ENCODE data around the gene FADS2. TPM values are rescaled to one million over a fixed set of nuclear protein-coding genes. Genes with fewer than 3 reads are reported as not detected.

FADS2 gene
- total and polyA plus RNA-seq, 7 experiments from 2014 or later, result 0.19 to 192 (median 2.1) TPM

- Histone ChIP-seq H3K27ac (ENCODE audit: low read depth, low read length) (no peak overlapping the region), H3K4me1 (ENCODE audit: control insufficient read depth in 2 of 2, insufficient read depth in 2 of 2, low read length in 2 of 2) (no peaks in the 10 kb centered on the region), H3K9me3 (ENCODE audit: control insufficient read depth in 2 of 3, low read length in 3 of 3) (no peaks in the 10 kb centered on the region), H3K36me3 (ENCODE audit: control insufficient read depth in 2 of 3, insufficient read depth in 3 of 3, low read length in 3 of 3) (no peaks in the 10 kb centered on the region), H3K4me3 (ENCODE audit: low read length) (no peak overlapping the region), H3K27me3 (ENCODE audit: control insufficient read depth in 2 of 2, insufficient read depth in 2 of 2, low read length in 2 of 2) (no peaks in the 10 kb centered on the region)
- POLR2A ChIA-PET, result no interaction called here
- H3K9me3 Mint-ChIP-seq, result no peaks in the 10 kb centered on the region
- H3K36me3 Mint-ChIP-seq, result no peaks in the 10 kb centered on the region
- H3K27ac Mint-ChIP-seq, result no peak overlapping the region
- H3K4me1 Mint-ChIP-seq, result peaks cover 0 to 4% (median 0%) of the 10 kb centered on the region in 7 donors
- CTCF ChIA-PET, result interaction anchor here (0.7 to 2.5 kb wide), 3 partner anchors 9 to 174 kb away, joined by 3 to 11 read pairs (median 4); no protein-coding TSS in a partner anchor
- intact Hi-C loops (cut with micrococcal nuclease), result no loop called here
- H3K4me3 Mint-ChIP-seq, result no peak overlapping the region
- DNase-seq (no peak), ATAC-seq (no peak)
- peaks cover 3 to 14% (median 7%) of the 10 kb centered on the region in 5 donors for H3K27me3 Mint-ChIP-seq
Measured at GRCh38 chr11:61907871-61908729, 80.0 kb downstream of the FADS2 start.

- no peak overlapping the region for H3K4me3 ChIP-seq (ENCODE audit: low read length)
- peaks cover 0 to 4% (median 0%) of the 10 kb centered on the region in 7 donors for H3K4me1 Mint-ChIP-seq
- H3K27me3 ChIP-seq (ENCODE audit: control insufficient read depth in 2 of 2, insufficient read depth in 2 of 2, low read length in 2 of 2), result no peaks in the 10 kb centered on the region
- H3K27ac Mint-ChIP-seq, result no peak overlapping the region
- H3K4me1 ChIP-seq (ENCODE audit: control insufficient read depth in 2 of 2, insufficient read depth in 2 of 2, low read length in 2 of 2), result no peaks in the 10 kb centered on the region
- H3K27me3 Mint-ChIP-seq, result peaks cover 7 to 18% (median 11%) of the 10 kb centered on the region in 5 donors
- no peaks in the 10 kb centered on the region for H3K36me3 ChIP-seq (ENCODE audit: control insufficient read depth in 2 of 3, insufficient read depth in 3 of 3, low read length in 3 of 3)
- H3K9me3 ChIP-seq (ENCODE audit: control insufficient read depth in 2 of 3, low read length in 3 of 3), result no peaks in the 10 kb centered on the region
- no peak overlapping the region for H3K27ac ChIP-seq (ENCODE audit: low read depth, low read length)
- DNase-seq (peak in 1 of 9 donors; percentile 3), ATAC-seq (no peak)
- ChIA-PET POLR2A (no interaction called here), CTCF (interaction anchor here (1.3 to 2.5 kb wide), 2 partner anchors 9 to 173 kb away, joined by 4 to 11 read pairs; no protein-coding TSS in a partner anchor)
- H3K36me3 Mint-ChIP-seq, result no peaks in the 10 kb centered on the region
- no peaks in the 10 kb centered on the region for H3K9me3 Mint-ChIP-seq
- intact Hi-C loops (cut with micrococcal nuclease), result no loop called here
- no peak overlapping the region for H3K4me3 Mint-ChIP-seq
Measured at GRCh38 chr11:61908730-61909316, 80.7 kb downstream of the FADS2 start.

GRCh38 chr11:61910187-61911127 is 82.4 kb downstream of the FADS2 start:
- Histone ChIP-seq H3K4me1 (ENCODE audit: control insufficient read depth in 2 of 2, insufficient read depth in 2 of 2, low read length in 2 of 2) (no peaks in the 10 kb centered on the region), H3K9me3 (ENCODE audit: control insufficient read depth in 2 of 3, low read length in 3 of 3) (no peaks in the 10 kb centered on the region), H3K27ac (ENCODE audit: low read depth, low read length) (no peak overlapping the region), H3K4me3 (ENCODE audit: low read length) (no peak overlapping the region), H3K36me3 (ENCODE audit: control insufficient read depth in 2 of 3, insufficient read depth in 3 of 3, low read length in 3 of 3) (no peaks in the 10 kb centered on the region), H3K27me3 (ENCODE audit: control insufficient read depth in 2 of 2, insufficient read depth in 2 of 2, low read length in 2 of 2) (no peaks in the 10 kb centered on the region)
- ChIA-PET POLR2A (no interaction called here), CTCF (interaction anchor here (0.9 to 2.5 kb wide), 2 partner anchors 11 to 171 kb away, joined by 3 to 11 read pairs; no protein-coding TSS in a partner anchor)
- no peaks in the 10 kb centered on the region for H3K9me3 Mint-ChIP-seq
- H3K27ac Mint-ChIP-seq, result no peak overlapping the region
- DNase-seq (no peak), ATAC-seq (no peak)
- H3K4me1 Mint-ChIP-seq, result peaks cover 0 to 4% (median 0%) of the 10 kb centered on the region in 7 donors
- H3K36me3 Mint-ChIP-seq, result no peaks in the 10 kb centered on the region
- H3K4me3 Mint-ChIP-seq, result no peak overlapping the region
- H3K27me3 Mint-ChIP-seq, result peaks cover 17 to 34% (median 25%) of the 10 kb centered on the region in 5 donors
- intact Hi-C loops (cut with micrococcal nuclease), result no loop called here

GRCh38 chr11:61911128-61911700 is 83.1 kb downstream of the FADS2 start:
- no peaks in the 10 kb centered on the region for H3K9me3 Mint-ChIP-seq
- no peak overlapping the region for H3K27ac Mint-ChIP-seq
- H3K27me3 Mint-ChIP-seq, result peaks cover 25 to 41% (median 28%) of the 10 kb centered on the region in 5 donors
- ATAC-seq (no peak), DNase-seq (no peak)
- intact Hi-C loops (cut with micrococcal nuclease), result no loop called here
- Histone ChIP-seq H3K4me3 (ENCODE audit: low read length) (no peak overlapping the region), H3K27ac (ENCODE audit: low read depth, low read length) (no peak overlapping the region), H3K9me3 (ENCODE audit: control insufficient read depth in 2 of 3, low read length in 3 of 3) (no peaks in the 10 kb centered on the region), H3K27me3 (ENCODE audit: control insufficient read depth in 2 of 2, insufficient read depth in 2 of 2, low read length in 2 of 2) (no peaks in the 10 kb centered on the region), H3K36me3 (ENCODE audit: control insufficient read depth in 2 of 3, insufficient read depth in 3 of 3, low read length in 3 of 3) (no peaks in the 10 kb centered on the region), H3K4me1 (ENCODE audit: control insufficient read depth in 2 of 2, insufficient read depth in 2 of 2, low read length in 2 of 2) (no peaks in the 10 kb centered on the region)
- H3K4me3 Mint-ChIP-seq, result no peak overlapping the region
- peaks cover 0 to 4% (median 0%) of the 10 kb centered on the region in 7 donors for H3K4me1 Mint-ChIP-seq
- ChIA-PET POLR2A (no interaction called here), CTCF (no interaction called here)
- H3K36me3 Mint-ChIP-seq, result no peaks in the 10 kb centered on the region

GRCh38 chr11:61911701-61912529 is 83.8 kb downstream of the FADS2 start:
- H3K27ac ChIP-seq (ENCODE audit: low read depth, low read length), result no peak overlapping the region
- no peaks in the 10 kb centered on the region for H3K27me3 ChIP-seq (ENCODE audit: control insufficient read depth in 2 of 2, insufficient read depth in 2 of 2, low read length in 2 of 2)
- no peak for ATAC-seq
- Mint-ChIP-seq H3K36me3 (no peaks in the 10 kb centered on the region), H3K27ac (no peak overlapping the region), H3K4me3 (peak overlapping the region in 1 of 10 donors; percentile 25), H3K9me3 (no peaks in the 10 kb centered on the region), H3K4me1 (peaks cover 0 to 7% (median 0%) of the 10 kb centered on the region in 7 donors), H3K27me3 (peaks cover 32 to 46% (median 33%) of the 10 kb centered on the region in 5 donors)
- intact Hi-C loops (cut with micrococcal nuclease), result no loop called here
- DNase-seq, result no peak
- no peaks in the 10 kb centered on the region for H3K36me3 ChIP-seq (ENCODE audit: control insufficient read depth in 2 of 3, insufficient read depth in 3 of 3, low read length in 3 of 3)
- no peak overlapping the region for H3K4me3 ChIP-seq (ENCODE audit: low read length)
- no peaks in the 10 kb centered on the region for H3K9me3 ChIP-seq (ENCODE audit: control insufficient read depth in 2 of 3, low read length in 3 of 3)
- CTCF ChIA-PET, result no interaction called here
- H3K4me1 ChIP-seq (ENCODE audit: control insufficient read depth in 2 of 2, insufficient read depth in 2 of 2, low read length in 2 of 2), result no peaks in the 10 kb centered on the region
- POLR2A ChIA-PET, result no interaction called here
